C4-2B (cell line): ENCODE results near the gene ITGAV.
"Not testable (repeated sequence)": the region's sequence is repeated elsewhere in the genome, so short reads cannot be mapped to it uniquely, and the experiment has no call there.

ENCODE experiments used
- H3K27ac ChIP-seq: fragments of 450-650 bp; 2 replicates; pipeline ENCODE4 v1.5.1; 2017
- ZFX ChIP-seq: fragments of 450-650 bp; IDR thresholded peaks from 2 replicates; pipeline ENCODE4 v1.6.1; 2017
- TF ChIP-seq, protein P1 (sequence below): fragments of 450-650 bp; conservative IDR thresholded peaks from 2 replicates; pipeline ENCODE4 v1.5.1; 2017; ENCODE audit warnings: mild to moderate bottlenecking

ITGAV gene

DNA sequence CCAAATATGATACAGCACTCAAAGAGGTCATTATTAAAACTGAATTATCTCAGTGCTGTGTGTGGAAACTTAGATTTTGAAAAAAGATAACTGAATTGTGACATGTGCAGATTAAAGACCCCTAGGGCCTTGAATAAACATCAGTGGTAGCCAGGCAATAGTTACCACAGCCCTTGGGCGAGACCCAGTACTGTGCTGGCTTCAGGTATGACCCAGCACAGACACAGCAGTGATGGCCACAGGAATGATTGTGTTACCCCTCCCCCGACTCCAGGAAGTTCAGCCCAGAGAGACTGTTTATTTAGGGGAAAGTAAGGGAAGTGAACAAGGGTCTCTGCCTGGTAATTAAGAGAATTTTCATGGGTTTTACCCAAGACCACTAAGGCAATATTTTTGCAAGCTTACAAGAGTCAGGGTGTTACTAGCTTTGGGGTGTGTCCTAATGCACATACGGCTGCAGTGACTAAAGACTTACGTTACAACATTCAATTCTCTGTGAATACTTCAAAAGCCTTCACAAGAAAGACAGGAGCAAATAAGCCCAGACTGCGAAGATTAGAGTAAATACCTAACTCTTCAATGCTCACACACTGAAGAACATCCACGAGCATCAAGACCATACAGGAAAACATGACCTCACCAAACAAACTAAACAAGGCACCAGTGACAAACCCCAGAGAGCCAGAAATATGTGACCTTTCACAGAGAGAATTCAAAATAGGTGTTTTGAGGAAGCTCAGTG is 28.2 kb upstream of the ITGAV start:
- no peak for TF ChIP-seq ZFX
- no peak overlapping the region for H3K27ac ChIP-seq

DNA sequence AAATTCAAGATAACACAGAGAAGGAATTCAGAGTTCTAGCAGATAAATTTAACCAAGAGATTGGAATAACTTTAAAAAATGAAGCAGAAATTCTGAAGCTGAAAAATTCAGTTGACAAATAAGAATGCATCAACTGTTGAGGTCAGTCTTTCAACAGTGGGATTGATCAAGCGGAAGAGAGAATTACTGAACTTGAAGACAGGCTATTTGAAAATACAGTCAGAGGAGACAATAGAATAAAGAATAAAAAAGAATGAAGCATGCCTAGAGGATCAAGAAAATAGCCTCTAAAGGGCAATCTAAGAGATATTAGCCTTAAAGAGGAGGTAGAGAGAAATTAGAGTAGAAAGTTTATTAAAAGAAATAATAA is 27.7 kb upstream of the ITGAV start:
- H3K27ac ChIP-seq, result no peak overlapping the region
- TF ChIP-seq, protein P1, sequence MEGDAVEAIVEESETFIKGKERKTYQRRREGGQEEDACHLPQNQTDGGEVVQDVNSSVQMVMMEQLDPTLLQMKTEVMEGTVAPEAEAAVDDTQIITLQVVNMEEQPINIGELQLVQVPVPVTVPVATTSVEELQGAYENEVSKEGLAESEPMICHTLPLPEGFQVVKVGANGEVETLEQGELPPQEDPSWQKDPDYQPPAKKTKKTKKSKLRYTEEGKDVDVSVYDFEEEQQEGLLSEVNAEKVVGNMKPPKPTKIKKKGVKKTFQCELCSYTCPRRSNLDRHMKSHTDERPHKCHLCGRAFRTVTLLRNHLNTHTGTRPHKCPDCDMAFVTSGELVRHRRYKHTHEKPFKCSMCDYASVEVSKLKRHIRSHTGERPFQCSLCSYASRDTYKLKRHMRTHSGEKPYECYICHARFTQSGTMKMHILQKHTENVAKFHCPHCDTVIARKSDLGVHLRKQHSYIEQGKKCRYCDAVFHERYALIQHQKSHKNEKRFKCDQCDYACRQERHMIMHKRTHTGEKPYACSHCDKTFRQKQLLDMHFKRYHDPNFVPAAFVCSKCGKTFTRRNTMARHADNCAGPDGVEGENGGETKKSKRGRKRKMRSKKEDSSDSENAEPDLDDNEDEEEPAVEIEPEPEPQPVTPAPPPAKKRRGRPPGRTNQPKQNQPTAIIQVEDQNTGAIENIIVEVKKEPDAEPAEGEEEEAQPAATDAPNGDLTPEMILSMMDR, result no peak
- no peak for TF ChIP-seq ZFX

DNA sequence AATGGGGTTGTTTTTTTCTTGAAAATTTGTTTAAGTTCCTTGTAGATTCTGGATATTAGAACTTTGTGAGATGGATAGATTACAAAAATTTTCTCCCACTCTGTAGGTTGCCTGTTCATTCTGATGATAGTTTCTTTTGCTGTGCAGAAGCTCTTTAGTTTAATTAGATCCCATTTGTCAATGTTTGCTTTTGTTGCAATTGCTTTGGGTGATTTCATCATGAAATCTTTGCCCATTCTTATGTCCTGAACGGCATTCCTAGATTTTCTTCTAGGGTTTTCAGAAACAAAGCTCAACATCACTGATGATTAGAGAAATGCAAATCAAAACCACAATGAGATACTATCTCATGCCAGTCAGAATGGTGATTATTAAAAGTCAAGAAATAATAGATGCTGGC is 21.3 kb upstream of the ITGAV start:
- H3K27ac ChIP-seq, result not testable (repeated sequence)

DNA sequence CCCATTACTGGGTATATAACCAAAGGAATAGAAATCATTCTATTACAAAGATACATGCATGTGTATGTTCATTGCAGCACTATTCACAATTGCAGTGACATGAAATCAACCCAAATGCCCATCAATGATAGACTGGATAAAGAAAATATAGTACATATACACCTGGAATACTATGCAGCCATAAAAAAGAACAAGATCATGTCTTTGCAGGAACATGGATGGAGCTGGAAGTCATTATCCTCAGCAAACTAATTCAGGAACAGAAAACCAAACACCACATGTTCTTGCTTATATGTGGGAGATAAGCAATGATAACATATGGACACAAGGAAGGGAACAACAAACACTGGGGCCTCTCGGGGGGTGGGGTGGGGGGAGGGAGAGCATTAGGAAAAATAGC is 20.7 kb upstream of the ITGAV start:
- H3K27ac ChIP-seq, result not testable (repeated sequence)

DNA sequence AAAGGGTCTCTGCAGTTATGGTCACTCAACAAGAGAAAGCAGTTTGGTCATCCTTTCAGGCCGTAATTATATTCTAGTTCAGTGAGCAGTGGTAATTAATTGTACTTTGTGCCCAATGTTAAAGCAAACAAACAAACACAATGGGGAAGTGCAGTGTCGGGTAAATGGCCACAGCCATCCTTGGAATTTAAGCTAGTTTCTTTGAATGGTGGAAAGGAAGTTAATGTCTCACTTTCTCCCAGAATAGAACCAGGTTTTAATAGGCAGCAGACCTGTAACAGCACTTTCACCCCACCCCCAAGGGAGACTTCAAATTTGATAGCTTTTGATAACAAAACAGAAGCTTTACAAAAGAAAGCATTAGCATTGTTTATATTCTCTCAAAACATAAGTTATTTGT is 20.0 kb upstream of the ITGAV start:
- TF ChIP-seq ZFX, result no peak
- TF ChIP-seq, protein P1, result no peak
- H3K27ac ChIP-seq, result no peak overlapping the region

DNA sequence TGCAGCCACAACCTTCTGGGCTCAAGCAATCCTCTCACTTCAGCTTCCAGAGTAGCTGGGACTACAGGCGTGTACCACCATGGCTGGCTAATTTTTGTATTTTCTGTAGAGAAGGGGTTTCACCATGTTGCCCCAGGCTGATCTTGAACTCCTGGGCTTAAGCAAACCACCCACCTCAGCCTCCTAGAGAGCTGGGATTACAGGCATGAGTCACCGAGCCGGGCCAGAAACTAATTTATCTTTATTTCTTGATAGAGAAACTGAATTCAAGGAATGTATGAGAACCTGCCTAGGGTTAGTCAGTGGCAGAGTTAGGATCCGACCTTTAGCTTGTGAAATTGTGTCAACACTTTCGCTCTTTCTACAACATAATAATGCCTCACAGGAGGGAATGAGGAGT is 19.3 kb upstream of the ITGAV start:
- no peak overlapping the region for H3K27ac ChIP-seq
- TF ChIP-seq, protein P1, result no peak
- no peak for TF ChIP-seq ZFX

DNA sequence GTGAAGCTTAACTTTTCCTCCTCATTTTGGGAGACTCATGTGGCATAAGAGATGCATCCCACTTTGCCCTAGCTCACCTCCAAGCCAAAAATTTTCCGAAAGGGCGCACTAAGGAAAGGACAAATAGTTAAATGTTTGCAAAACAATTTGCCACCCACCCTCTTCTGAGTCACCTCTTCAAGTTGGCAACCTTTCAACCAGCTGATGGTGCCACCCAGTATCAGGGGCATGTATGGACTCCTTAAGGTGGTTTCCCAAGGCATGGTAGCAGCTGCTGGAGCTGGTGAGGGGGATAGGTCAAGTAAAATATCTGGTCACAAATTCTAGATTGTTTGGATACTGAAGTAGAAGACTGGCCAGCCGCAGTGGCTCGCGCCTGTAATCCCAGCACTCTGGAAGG is 17.2 kb upstream of the ITGAV start:
- no peak for TF ChIP-seq ZFX
- TF ChIP-seq, protein P1, result no peak
- no peak overlapping the region for H3K27ac ChIP-seq

DNA sequence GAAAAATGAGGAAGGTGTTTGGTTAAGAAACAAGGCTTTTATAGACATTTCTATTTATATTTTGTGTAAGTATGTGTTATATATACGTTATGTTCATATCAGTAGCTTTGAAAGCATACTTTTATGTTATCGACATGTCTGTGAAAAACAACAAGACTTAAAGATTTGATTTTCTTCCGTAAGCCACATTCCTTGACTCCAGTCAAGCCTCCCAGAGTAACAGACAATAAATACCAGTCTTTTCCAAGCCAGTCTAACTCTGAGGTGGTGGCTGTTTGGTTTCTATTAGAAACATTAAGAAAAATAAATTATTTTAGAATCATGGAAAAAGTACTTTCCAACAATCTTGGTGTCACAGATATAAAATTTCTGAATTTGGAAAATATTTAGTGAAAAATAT is 16.3 kb upstream of the ITGAV start:
- TF ChIP-seq, protein P1, result no peak
- no peak for TF ChIP-seq ZFX
- H3K27ac ChIP-seq, result no peak overlapping the region

DNA sequence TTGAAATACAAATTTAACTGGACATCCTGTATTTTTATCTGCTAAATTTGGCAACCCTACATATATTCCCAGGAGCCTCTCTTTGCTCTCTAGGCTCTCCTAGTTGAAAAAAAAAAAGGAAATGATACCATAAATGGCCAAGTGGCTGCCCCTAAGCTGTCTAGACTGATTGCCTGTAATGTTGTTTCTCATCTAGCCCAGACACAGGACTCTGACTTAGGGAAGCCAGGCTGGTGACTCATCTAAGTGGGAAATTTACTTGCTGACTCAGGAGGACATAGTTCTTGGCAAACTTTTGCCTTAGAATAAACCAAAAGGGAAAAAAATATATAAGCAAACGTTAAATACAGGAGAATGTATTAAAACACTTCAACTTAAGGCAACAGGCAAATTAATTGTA is 14.6 kb upstream of the ITGAV start:
- no peak overlapping the region for H3K27ac ChIP-seq
- TF ChIP-seq, protein P1, result no peak
- TF ChIP-seq ZFX, result no peak
